WI38 (cell line): ENCODE results near the gene CILP.
A peak's percentile ranks its signal among the peaks of the same experiment; 100 is the strongest.
"Not testable (repeated sequence)": the region's sequence is repeated elsewhere in the genome, so short reads cannot be mapped to it uniquely, and the experiment has no call there.

ENCODE experiments used
- H3K4me3 ChIP-seq: 2 replicates; pipeline ENCODE4 v1.5.1; 2011; ENCODE audit warnings: low read depth, mild to moderate bottlenecking, control low read depth, low read length
- CTCF ChIP-seq: IDR thresholded peaks from 2 replicates; pipeline ENCODE4 v1.5.1; 2012; ENCODE audit warnings: low read depth, mild to moderate bottlenecking, control low read depth, low read length

CILP gene

GRCh38 chr15:65189102-65189740, 22.1 kb downstream of the CILP start:
- TF ChIP-seq CTCF: peak; percentile 72
- H3K4me3 ChIP-seq: no peak overlapping the region

- H3K4me3 ChIP-seq: not testable (repeated sequence)
Observed at GRCh38 chr15:65188472-65188871, 22.8 kb downstream of the CILP start.

- peak within 1 kb of the TSS; percentile 82 for H3K4me3 ChIP-seq
- no peak for TF ChIP-seq CTCF
Observed at GRCh38 chr15:65184868-65185717, 26.2 kb downstream of the CILP start, which contains the start of gene CLPX. Gene CLPX, minus strand, starts transcription at chr15:65185342. Its CDS starts 189 bp downstream, at chr15:65185153.

- peak overlapping the region; percentile 82 for H3K4me3 ChIP-seq
- no peak for TF ChIP-seq CTCF
Observed at GRCh38 chr15:65184305-65184867, 26.9 kb downstream of the CILP start.

GRCh38 chr15:65183865-65184159, 27.5 kb downstream of the CILP start:
- H3K4me3 ChIP-seq: peak overlapping the region; percentile 82
- TF ChIP-seq CTCF: no peak

- no peak overlapping the region for H3K4me3 ChIP-seq
Observed at GRCh38 chr15:65182538-65182937, 28.7 kb downstream of the CILP start.

GRCh38 chr15:65181582-65182353, 29.5 kb downstream of the CILP start:
- H3K4me3 ChIP-seq: not testable (repeated sequence)

More at GRCh38 chr15:65182538-65182937, 28.7 kb downstream of the CILP start:
- no peak for TF ChIP-seq CTCF

- no peak for TF ChIP-seq CTCF
- no peak overlapping the region for H3K4me3 ChIP-seq
Observed at GRCh38 chr15:65180167-65180566, 31.1 kb downstream of the CILP start.
